Measurements from ENCODE around the gene RNPEPL1.
"Not testable (repeated sequence)": the region's sequence is repeated elsewhere in the genome, so short reads cannot be mapped to it uniquely, and the experiment has no call there.

The RNPEPL1 gene, protein sequence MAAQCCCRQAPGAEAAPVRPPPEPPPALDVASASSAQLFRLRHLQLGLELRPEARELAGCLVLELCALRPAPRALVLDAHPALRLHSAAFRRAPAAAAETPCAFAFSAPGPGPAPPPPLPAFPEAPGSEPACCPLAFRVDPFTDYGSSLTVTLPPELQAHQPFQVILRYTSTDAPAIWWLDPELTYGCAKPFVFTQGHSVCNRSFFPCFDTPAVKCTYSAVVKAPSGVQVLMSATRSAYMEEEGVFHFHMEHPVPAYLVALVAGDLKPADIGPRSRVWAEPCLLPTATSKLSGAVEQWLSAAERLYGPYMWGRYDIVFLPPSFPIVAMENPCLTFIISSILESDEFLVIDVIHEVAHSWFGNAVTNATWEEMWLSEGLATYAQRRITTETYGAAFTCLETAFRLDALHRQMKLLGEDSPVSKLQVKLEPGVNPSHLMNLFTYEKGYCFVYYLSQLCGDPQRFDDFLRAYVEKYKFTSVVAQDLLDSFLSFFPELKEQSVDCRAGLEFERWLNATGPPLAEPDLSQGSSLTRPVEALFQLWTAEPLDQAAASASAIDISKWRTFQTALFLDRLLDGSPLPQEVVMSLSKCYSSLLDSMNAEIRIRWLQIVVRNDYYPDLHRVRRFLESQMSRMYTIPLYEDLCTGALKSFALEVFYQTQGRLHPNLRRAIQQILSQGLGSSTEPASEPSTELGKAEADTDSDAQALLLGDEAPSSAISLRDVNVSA

DNA sequence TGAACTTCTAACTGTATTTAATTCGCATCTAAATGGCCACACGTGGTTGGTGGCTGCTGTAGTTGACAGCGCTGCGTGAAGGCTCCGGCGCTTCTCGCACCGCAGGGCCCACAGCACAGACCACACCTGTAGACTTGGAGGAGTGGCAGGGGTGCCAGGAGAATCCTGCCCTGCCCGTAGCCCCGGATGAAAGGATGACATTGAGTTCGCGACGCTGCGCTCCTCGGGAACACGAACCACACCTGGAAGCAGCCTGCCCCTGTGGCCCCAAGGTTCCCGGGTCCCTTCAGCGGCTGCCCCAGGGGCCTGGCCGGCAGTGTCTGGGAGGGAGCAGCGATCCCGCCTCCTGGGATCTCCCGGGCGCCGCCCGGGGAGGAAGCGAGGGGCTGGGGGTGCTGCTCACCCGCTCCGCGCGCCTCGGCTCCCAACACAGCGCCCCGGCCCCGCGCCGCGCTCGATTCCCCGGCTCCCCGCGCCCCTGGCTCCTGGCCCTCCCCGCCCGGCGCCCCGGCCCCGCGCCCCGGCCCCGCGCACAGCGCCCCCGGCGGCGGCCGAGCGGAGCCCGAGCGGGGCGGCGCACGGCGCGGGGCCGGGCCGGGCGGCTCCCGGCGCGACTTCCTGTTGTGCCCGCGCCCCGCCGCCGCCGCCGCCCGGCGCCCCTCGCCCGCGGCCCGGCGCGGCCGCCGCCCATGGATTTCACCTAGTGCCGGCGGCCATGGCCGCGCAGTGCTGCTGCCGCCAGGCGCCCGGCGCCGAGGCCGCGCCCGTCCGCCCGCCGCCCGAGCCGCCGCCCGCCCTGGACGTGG is at the start of gene RNPEPL1:
TSS of gene RNPEPL1 (plus strand) at position 613 of the 806 bp plus-strand sequence. CDS start at position 716, 103 bp downstream.
- DNase-seq: peak; percentile 74

DNA sequence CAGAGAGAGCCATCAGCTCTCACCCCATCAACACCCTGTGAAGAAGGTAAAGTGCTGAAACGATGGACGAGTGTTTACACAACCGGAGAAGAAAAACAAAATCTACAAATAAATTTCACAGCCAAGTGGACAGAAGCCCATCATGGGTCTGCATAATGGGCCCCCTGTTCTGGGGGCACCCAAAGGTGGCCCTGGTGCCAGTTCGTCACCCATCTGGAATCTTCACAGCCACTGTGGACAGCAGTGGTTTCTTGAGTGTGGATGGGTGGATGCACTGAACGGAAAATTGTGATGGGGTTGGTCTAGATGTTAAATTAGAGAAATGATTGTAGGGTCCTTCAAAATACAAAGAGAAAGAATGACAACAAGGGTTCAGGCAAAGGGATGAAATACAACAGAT is 49.3 kb upstream of the RNPEPL1 start:
- DNase-seq: no peak

DNA sequence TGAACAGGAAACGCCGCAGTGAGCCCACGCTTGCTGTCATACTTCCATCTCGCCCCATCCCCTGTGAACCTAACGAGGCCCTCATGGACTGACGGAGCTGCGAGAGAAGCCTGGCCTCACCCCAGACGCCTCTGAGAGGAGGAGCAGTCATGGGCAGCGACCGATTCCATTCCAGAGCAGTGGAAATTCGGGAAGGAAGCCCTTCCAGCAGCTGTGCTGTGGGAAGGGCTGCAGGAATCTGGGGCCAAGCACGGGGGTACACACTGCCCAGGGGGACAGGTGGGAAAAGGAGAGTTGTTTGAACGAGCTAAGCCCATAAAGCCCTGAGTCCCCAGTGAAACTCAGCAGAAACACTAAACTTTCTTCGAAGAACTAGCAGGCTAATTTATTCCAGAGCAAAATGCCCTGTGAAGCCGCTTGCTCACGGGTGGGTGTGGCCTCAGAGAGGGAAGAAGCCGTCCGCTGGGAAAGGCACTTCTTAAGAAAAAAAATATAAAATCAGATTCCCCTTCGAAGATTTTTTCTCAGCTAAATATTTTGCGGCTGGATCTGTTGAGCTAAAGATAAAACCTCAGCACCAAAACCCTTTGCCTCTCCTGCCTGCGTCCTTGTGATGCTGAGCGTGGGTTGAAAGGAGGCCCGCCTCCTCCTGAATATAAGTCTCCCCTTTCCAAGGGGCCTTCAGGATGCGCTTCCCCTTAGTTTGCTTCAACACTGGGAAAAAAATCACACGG is 48.7 kb upstream of the RNPEPL1 start:
- DNase-seq: no peak

DNA sequence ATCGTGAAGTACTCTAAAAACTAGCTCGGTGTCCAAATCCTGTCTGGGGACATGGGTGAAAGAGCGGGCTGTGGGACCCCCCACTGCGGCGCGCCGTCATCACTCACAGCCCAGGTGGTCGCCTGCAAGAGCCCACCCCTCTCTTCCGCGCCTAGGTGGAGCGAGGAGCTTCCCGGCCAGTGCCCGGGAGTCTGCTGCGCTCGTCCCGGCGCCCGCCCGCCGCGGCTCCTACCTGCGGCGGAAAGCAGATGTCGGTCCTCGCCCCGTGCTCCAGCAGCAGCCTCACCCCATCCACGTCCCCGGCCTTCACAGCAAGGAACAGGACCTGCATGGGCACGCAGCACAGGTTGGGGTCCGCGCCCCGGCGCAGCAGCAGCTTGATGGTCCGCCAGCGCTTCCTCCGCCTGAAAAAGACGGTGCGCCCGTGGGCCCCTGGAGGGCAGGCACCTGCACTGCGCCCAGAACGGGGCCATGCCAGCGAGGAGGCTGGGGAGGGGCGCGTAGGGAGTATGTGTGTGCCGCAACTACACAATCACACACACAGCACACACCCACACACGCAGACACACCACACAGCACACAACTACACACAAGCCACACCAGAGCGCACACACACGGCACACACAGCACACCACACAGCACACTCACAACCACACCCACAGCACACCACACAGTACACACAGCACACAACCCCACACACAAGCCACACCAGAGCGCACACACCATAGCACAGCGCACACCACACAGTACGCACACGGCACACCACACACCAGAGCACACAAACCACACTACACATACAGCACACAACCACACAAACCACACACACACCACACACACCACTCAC is 47.9 kb upstream of the RNPEPL1 start:
- DNase-seq: no peak

DNA sequence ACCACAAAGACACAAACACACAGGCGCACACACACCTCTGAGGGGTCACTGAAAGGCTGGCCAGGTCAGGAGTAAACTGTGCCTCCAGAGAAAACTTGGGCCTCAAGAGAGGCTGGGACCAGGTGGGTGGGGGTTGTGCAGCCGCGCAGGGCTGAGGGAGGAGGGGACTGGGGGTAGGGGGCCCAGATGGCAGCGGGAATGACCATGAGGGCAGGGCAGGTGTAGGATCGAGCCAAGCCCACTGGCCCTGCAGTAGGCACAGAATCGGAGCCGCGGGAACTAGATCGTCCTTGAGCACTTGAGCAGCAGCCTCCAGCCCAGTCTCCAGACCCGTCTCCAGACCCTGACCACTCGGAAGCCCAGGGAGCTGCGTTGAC is 47.3 kb upstream of the RNPEPL1 start:
- no peak for DNase-seq

DNA sequence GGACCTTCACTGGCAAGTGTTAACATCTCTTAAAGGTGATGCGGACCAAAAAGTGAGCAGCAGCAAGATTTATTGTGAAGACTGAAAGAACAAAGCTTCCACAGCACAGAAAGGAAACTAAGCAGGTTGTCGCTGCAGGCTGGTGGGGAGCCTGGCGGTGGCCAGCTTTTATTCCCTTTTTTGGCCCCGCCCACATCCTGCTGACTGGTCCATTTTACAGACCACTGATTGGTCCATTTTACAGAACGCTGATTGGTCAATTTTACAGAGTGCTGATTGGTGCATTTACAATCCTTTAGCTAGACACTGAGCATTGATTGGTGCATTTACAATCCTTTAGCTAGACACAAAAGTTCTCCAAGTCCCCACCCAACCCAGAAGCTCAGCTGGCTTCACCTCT is 46.4 kb upstream of the RNPEPL1 start:
- DNase-seq: not testable (repeated sequence)

DNA sequence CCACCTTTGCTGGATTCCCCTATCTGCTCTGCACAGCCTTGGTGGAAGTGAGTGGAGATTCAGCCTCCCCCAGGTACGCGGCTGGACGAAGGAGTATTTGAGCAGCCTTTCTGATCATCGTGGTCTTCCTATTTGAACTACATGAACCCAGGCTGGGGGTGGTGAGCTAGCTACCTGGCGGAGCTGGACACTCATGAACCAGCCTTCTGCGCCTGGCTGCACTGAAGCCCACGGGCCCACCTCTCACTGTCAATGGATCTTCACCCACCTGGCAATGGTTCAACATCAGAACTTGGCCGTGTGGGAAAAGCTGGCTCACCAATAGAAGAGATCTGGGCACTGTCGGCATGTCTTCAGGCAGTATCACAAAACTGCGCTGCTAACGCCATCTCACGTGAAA is 45.9 kb upstream of the RNPEPL1 start:
- no peak for DNase-seq

DNA sequence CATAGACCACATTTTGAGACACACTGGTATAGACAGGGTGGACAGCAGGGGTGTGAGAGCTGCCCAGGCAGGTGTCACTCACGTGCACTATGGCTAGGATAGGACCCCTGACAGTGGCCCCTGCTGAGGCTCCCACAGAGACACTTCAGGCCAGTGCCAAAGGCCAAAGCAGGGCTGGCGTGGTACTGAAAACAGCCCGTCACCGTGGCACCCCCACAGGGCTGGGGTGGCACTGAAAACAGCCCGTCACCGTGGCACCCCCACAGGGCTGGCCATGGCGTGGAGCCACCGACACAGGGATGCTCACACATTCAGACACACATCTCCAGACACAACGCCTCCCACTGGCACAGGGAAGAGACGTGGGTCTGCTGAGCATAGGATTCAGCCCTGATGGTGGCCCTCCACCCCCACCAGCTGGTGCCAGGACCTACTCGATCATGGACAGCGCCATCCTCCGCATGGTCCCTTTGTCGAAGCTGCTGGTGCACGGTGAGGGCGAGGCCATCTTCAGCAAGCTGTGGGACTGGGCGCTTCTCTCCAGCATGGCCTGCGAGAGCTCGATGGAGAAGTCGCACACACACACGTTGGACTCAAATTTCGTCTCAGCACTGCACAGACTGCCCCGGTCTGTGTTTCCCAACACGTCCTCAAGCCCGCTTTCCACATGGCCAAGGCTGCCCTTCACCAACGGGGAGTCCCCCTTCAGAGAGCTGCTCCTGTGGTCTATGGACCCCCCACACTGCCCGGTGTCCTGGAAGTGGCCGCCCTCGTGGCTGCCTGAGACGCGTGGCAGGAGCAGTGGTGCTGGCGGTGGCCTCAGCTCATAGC is 44.6 kb upstream of the RNPEPL1 start:
- no peak for DNase-seq

DNA sequence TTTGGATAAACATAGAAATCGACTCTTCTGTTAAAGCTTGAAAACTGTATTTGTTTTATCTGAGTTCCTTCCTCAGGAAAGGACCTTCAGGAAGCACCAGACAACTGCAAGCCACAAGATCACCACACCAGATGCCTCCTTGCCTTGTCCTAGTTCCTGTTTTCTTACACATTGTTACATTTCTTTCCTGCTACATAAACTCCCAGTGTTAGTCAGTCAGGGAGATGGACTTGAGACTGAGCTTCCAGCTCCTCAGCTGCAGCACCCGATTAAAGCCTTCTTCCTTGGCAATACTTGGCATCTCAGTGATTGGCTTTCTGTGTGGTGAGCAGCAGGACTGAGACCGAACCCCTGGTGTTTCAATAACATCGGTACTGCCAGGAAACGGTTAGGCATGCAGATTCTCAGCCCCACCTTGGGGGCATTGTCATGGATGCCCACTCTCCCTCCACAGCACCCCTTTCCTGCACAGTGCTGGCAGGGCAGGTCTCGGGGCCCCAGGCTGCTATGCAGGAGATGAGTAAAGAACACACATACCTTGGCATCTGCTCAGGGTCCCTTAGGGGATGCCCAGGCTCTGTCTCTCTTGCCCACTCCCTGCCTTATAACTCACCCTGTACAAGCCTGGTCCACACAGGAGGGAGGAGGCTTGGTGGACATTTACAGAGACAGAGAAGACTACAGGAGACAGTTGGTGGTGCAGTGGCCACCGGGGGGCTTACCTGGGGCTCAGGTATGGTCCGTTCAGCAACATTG is 43.1 kb upstream of the RNPEPL1 start:
- DNase-seq: peak; percentile 5

DNA sequence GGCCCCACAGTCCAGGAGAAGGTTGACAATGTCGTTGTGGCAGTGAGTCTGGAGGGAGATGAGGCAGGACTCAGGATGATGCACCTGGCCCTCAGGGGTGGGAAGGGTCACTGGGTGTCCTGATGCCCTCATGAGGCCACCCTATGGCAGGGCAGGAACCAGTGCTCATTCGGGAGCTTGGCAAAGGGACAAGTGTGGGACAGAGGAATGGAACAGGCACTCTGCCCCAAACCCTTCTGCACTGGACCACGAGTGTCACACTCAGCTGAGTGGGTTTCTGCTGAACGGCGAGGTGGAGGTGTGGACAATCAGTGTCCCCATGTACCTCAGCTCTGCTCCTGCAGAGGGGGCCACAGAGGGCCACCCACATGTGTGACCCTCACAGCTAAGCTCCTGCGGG is 42.5 kb upstream of the RNPEPL1 start:
- no peak for DNase-seq

DNA sequence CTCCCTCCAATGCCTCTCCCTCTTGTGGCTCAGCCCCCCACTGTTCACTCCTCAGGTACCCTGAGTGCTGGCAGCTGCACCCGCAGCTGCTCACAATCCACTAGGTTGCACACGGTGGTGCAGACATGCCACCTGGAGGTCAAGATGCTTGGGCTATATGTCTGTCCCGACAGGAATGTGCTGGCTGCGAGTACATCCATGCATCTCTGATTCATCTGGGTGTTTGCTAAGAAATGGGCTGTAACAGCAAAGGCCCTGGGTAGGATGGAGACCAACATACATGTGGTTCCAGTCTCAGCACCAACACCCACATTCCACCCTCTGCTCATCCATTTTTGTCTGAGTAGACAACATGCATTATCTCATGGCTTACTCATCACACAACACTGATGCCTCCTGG is 41.8 kb upstream of the RNPEPL1 start:
- DNase-seq: no peak

DNA sequence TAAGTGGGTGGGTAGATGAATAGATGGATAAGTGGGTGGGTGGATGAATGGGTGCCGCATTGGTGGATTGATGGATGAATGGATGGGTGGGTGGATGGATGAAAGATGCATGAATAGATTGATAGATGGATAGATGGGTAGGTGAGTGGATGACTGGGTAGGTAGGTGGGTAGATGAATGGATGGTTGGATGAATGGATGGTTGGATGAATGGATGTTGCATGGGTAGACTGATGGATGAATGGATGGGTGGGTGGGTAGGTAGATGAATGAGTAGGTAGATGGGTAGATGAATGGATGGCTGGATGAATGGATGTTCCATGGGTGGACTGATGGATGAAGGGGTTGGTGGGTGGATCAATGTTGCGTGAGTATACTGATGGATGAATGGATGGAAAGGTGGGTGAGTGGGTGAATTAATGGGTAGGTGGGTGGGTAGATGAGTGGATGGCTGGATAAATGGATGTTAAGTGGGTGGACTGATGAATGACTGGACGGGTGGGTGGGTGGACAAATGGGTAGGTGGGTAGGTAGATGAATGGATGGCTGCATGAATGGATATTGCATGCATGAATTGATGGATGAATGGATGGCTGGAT is 41.0 kb upstream of the RNPEPL1 start:
- no peak for DNase-seq

DNA sequence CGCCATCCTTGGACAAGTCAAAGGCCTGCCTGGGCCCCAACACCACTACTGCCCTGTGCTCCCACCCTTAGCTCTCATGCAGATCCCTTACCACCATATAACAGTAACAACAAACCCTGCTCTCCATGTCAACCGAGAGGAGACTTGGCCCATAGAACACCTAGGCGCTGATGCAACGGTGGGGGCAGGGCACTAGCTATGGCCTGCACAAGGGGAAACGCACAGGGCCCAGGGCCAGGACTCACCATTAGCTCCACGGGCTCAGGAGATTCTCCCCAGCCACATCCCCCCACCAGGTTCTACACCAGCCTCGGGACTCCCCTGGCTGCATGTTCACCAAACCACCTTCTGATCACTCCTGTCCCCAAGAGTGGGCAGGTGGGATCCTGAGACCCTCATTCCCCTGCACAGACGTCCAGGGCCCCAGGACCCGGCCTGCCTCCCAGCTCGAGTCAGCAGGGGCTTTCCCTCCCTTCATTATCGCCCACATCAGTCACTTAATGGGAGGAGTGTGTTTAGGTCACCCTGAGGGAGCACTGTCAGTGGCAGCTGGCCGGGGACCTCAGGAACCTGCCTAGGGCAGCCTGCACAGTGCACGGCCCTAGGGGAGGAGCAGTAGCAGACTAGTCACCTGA is 39.8 kb upstream of the RNPEPL1 start:
- DNase-seq: no peak

DNA sequence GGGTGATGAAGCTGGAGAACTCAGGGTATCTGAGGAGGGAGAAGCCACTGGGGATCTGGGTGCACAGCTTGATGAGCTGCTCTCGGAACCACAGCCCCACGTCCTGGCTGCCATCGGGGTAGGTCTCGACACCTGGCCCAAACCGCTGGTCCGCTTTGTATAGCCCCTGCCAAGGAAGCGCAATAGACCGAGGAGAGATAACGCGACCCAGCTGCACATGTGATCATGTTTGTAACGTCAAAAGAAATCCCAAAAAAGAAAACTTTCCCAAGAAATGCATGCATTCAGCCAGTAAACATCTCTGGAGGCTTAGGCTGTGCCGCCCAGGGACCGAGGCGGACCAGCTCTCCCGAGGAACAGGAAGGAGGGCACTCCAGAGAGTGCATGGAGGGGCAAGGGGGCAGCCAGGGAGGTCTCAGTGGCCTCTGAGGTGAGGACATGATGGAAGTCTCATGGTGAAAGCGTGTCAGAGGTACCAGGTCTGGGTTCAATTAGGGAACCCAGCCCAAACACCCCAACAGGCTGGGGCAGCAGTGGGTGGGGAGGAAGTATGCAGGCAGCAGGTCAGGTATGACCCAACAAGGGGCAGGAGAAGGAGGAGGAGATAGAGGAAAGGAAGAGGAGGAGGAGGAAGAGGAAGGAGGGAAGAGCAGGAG is 38.8 kb upstream of the RNPEPL1 start:
- DNase-seq: no peak

DNA sequence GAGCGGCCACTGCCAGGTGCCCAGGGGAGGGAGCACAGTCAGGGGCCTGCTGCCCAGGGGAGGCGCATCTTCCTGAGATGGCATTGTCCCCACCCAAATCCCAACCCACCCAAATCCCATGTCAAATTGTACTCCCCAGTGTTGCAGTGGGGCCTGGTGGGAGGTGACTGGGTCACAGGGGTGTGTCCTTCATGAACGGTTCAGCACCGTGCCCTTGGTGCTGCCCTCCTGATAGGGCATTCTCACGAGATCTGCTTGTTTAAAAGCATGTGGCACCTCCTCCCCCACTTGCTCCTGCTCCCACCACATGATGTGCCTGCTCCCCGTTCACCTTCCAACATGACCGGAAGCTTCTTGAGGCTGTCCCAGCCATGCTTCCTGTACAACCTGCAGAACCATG is 38.1 kb upstream of the RNPEPL1 start:
- DNase-seq: no peak

DNA sequence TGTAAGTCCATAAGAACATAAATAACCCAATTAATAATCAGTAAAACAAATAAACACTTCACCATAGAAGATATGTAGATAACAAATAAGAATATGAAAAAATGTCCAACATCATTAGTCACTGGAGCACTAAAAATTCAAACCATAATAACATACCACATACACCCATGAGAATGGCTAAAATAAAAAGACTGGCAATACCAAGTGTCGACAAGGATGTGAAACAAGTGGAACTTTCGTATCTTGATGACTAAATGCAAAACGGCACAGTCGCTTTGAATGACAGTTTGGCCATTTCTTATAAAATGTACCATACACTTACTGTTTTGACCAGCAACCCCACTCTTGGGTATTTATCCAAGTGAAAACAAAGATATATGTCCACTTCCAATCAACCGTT is 37.2 kb upstream of the RNPEPL1 start:
- DNase-seq: no peak

DNA sequence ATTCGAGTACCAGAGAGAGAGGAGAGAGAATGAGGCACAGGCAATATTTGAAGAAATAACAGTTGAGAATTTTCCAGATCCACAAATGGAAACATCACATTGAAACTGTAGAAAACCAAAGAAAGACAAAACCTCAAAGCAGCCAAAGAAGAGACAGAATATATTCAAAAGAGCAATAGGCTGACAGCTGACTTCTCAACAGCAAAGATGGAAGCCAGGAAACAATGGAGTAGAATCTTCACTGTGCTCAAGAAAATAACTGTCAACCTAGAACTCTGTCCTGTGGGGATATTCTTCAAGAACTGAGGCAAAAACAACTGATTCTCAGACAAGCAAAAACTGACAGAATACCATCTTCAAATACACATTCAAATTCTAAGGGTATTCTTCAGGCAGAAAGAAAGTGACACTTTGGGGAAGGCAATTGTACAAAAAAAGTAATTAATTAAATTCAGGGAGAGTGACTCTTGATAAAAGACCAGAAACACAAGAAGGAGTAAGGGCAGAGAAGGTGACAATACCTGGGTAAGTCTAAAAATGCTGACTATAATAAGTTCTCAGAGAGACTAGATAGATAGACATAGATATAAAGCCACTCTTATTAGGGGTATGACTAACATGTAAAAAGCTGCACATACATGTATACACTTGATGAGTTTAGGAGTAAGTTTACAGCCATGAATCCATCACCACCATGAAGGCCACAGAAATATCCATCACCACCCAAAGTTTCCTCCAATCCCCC is 36.1 kb upstream of the RNPEPL1 start:
- DNase-seq: peak; percentile 38
